HFF-Myc (cell line): Measurements from ENCODE around the gene TMEM222.

Experiments used
- DNase-seq: peaks from one replicate; pipeline ENCODE4 v3.0.0-alpha.2; 2011; ENCODE audit warnings: low read depth; ENCODE audit errors: extremely low read depth
- H3K4me3 ChIP-seq: replicated peaks from 2 replicates; pipeline ENCODE4 v1.5.1; 2011; ENCODE audit warnings: low read depth, mild to moderate bottlenecking, control low read depth, low read length
- TF ChIP-seq, protein P1 (sequence below): IDR thresholded peaks from 2 replicates; pipeline ENCODE4 v1.5.1; 2012; ENCODE audit warnings: mild to moderate bottlenecking, low read depth, low read length, control low read depth; ENCODE audit errors: missing control alignments

Gene TMEM222

DNA sequence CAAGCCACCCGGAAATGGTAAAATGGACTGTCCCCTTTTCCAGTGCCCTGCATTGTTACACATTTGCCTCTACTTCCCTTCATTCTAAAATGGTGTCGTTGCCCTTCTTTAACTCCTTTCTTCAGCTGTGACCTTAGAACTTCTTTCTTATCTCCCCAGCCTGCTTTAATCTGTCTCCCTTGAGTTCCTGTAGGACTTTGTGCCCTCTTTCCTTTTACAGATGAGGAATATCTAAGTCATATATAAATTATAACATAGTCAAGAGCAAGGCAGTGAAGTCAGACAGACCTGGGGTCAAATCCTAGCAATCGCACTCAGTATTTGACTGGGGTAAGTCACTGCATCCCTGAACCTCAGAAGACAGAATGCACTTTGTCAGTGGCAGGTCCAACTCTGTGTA lies 31.4 kb upstream of the TMEM222 start:
- DNase-seq = no peak
- H3K4me3 ChIP-seq = no peak overlapping the region
- TF ChIP-seq, protein P1, sequence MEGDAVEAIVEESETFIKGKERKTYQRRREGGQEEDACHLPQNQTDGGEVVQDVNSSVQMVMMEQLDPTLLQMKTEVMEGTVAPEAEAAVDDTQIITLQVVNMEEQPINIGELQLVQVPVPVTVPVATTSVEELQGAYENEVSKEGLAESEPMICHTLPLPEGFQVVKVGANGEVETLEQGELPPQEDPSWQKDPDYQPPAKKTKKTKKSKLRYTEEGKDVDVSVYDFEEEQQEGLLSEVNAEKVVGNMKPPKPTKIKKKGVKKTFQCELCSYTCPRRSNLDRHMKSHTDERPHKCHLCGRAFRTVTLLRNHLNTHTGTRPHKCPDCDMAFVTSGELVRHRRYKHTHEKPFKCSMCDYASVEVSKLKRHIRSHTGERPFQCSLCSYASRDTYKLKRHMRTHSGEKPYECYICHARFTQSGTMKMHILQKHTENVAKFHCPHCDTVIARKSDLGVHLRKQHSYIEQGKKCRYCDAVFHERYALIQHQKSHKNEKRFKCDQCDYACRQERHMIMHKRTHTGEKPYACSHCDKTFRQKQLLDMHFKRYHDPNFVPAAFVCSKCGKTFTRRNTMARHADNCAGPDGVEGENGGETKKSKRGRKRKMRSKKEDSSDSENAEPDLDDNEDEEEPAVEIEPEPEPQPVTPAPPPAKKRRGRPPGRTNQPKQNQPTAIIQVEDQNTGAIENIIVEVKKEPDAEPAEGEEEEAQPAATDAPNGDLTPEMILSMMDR = no peak

DNA sequence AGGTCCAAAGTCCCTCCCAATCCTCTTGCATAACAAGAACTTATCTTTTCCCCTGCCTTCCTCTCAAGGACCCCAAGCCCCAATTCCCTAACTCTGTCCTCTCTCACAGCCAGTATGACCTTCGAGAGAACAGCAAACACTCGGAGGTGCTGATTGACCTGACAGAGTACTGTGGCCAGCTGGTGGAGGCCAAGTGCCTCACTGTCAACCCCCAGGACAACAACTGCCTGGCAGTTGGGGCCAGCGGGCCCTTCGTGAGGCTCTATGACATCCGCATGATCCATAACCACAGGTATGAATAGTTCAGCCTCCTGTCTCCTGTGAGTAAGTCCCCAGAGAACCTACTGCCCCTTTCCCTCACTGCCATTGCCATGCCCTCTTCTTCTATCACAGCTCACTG lies 29.9 kb upstream of the TMEM222 start:
- TF ChIP-seq, protein P1 = no peak
- no peak overlapping the region for H3K4me3 ChIP-seq
- no peak for DNase-seq

DNA sequence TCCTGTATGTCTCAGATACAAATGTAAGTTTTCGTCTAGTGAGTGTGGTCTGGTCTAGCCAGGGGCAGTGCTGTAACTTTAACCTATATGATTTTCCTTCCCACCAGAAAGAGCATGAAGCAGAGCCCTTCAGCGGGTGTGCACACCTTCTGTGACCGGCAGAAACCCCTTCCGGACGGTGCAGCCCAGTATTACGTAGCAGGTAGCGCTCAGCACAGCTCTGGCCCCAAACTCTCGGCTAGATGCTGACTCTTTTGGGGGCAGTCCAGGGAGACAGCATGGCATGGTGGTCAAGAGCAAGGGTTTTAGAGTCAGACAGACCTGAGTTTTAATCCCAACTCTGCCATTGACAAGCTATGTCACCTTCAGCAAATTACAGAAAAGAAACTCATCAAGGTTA lies 28.0 kb upstream of the TMEM222 start:
- TF ChIP-seq, protein P1 = no peak
- DNase-seq = no peak
- no peak overlapping the region for H3K4me3 ChIP-seq

GRCh38 chr1:27296773-27297291 lies 25.1 kb upstream of the TMEM222 start:
- H3K4me3 ChIP-seq = no peak overlapping the region
- TF ChIP-seq, protein P1 = peak; percentile 75
- no peak for DNase-seq

DNA sequence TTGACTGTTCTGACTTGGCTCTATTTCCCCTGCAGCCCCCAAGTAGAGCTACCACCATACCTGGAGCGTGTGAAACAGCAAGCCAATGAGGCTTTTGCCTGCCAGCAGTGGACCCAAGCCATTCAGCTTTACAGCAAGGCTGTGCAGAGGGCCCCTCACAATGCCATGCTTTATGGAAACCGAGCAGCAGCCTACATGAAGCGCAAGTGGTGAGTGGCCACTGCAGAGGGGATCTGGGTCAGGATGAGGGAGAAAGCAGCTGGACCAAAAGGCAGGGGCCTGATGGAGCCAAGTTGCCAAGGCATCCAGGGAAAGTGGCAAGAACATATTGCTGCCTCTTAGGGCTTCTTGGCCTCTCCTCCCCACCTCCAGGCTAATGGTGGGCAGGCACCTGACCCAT lies 24.1 kb upstream of the TMEM222 start:
- no peak for DNase-seq
- TF ChIP-seq, protein P1 = no peak
- no peak overlapping the region for H3K4me3 ChIP-seq

GRCh38 chr1:27298632-27299384 lies 23.2 kb upstream of the TMEM222 start:
- H3K4me3 ChIP-seq = no peak overlapping the region
- TF ChIP-seq, protein P1 = no peak
- DNase-seq = no peak
